ENCODE data around the gene ATP12A. TPM values are rescaled to one million over a fixed set of nuclear protein-coding genes. Genes with fewer than 3 reads are reported as not detected.

ATP12A gene
- total and polyA plus RNA-seq, 2 of the 8 experiments (the other 6 are each of a cell fraction or from before 2014, with no cell fraction given) = 0.80 to 1.3 TPM

DNA sequence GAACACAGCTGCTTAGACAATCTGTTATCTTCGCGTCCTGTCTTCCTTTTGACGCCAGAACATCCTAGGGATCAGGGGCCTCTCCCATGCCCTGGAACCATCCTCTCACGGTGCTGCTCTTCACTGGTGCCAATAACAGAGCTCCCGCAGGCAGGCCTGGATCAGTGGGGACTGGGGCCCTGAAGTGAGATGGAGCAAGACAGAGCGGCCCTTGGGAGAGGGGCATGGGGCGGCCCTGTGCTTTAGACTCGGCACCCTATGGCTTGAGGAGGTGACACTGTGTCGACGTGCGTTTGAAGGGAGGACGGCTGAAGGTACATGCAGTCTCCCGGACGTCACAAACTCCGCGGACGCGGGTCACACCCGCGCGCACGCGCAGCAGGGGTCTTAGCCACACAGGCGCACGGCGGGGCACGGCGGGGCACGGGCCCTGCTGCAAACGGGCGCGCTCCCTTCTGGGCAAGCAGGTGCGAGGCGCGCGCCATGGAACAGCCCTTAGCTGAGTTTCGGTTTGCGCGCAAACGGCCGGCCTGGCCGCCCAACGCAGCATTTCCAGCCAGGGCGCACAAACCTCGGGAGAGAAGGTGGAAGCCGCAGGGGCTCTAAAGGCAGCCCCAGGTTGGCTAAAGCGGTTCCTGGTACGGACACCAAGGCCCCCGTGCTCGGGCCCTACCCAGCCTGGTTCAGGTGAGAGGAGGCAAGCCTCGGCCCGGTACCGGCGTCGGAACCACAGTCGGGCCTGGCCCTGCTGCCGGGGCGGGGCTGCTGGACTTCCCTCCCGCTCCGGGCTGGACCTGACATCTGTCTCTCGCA lies 67.2 kb downstream of the ATP12A start (continued):
- TF ChIP-seq NANOG (IDR thresholded peaks at IDR 0.05; ENCODE audit: insufficient read depth, low read depth, low read length, poor library complexity, severe bottlenecking) (no peak), GABPA (IDR thresholded peaks at IDR 0.05; ENCODE audit: borderline replicate concordance, insufficient read depth, low read length) (0 out of 2 replicates have a peak, but pooled peaks have one; percentile 24), SIN3A (conservative IDR thresholded peaks at IDR 0.05 in 1 of 2, IDR thresholded peaks at IDR 0.05 in 1 of 2; ENCODE audit: low read depth in 1 of 2, low read length in 2 of 2) (no peak)
- TF ChIP-seq, protein P1, sequence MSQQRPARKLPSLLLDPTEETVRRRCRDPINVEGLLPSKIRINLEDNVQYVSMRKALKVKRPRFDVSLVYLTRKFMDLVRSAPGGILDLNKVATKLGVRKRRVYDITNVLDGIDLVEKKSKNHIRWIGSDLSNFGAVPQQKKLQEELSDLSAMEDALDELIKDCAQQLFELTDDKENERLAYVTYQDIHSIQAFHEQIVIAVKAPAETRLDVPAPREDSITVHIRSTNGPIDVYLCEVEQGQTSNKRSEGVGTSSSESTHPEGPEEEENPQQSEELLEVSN (IDR thresholded peaks at IDR 0.05) = peak; percentile 88

Measured in H1 (cell line).